GM12878 (cell line): ENCODE data around the gene UBAC2. TPM values are rescaled to one million over a fixed set of nuclear protein-coding genes. Genes with fewer than 3 reads are reported as not detected.
A peak's percentile ranks its signal among the peaks of the same experiment; 100 is the strongest.

ENCODE experiments used
- ATAC-seq: fragments of 200-7000 bp; cut with Tn5 transposase; 3 replicates; pipeline ENCODE4 v1.9.1; 2020; ENCODE audit warnings: mild to moderate bottlenecking, moderate library complexity
- BruUV-seq: library from RNA; stranded (reverse); fragments of 400-500 nt; replicated peaks from 2 replicates; lab custom pipeline; 2021; lab: Mats Ljungman, UMichigan
- CTCF ChIA-PET: fragments of 300-600 bp; sonication (Branson Sonifier 250); formaldehyde crosslinking; extraction: SDS; loops from one replicate; lab custom pipeline; 2021; ENCODE audit warnings: inconsistent platforms; lab: Yijun Ruan, JAX
- POLR2A ChIA-PET: fragments of 350-600 bp; formaldehyde crosslinking; extraction: SDS; loops from one replicate; lab custom pipeline; 2021; ENCODE audit warnings: inconsistent platforms; lab: Charles Lee
- RAD21 ChIA-PET: fragments of 300-600 bp; sonication (Branson Sonifier 250); formaldehyde crosslinking; loops from one replicate; lab custom pipeline; 2023; ENCODE audit warnings: antibody characterized with exemption; ENCODE audit not compliant: unreplicated experiment; lab: Charles Lee
- SMC1A ChIA-PET: fragments of 300-600 bp; sonication (Branson Sonifier 250); formaldehyde crosslinking; loops from one replicate; lab custom pipeline; 2023; ENCODE audit not compliant: unreplicated experiment, uncharacterized antibody; lab: Charles Lee
- DNase-seq: peaks from one replicate; pipeline ENCODE4 v3.0.0-alpha.2; 2011; ENCODE audit warnings: low read depth, low spot score
- FAIRE-seq: peaks from 3 replicates; lab custom pipeline; 2011; peaks lifted over from hg19 to GRCh38; lab: Jason Lieb, UNC
- H2AFZ ChIP-seq: 2 replicates; pipeline ENCODE4 v1.6.0; 2011; ENCODE audit warnings: low read depth, low read length, control low read depth; ENCODE audit not compliant: control insufficient read depth
- H3K27ac ChIP-seq: 2 replicates; pipeline ENCODE4 v1.5.1; 2011; ENCODE audit warnings: control low read depth; ENCODE audit not compliant: control insufficient read depth, insufficient read depth
- H3K27me3 ChIP-seq, 2 experiments: replicated peaks in 1 of 2; 2 replicates each; pipeline versions ENCODE4 v1.6.0 to v1.6.1; 2011; ENCODE audit warnings: low read length in 1 of 2; ENCODE audit not compliant: control insufficient read depth in 2 of 2, insufficient read depth in 2 of 2
- H3K36me3 ChIP-seq, 2 experiments: 2 replicates each; pipeline ENCODE4 v1.5.1; 2011; ENCODE audit warnings: low read length in 1 of 2; ENCODE audit not compliant: control insufficient read depth in 2 of 2, insufficient read depth in 2 of 2
- H3K4me1 ChIP-seq: 2 replicates; pipeline ENCODE4 v1.6.1; 2011; ENCODE audit warnings: mild to moderate bottlenecking, low read length, moderate library complexity, mixed read lengths; ENCODE audit not compliant: control insufficient read depth, insufficient read depth
- H3K4me2 ChIP-seq: 2 replicates; pipeline ENCODE4 v1.6.0; 2011; ENCODE audit warnings: control low read depth; ENCODE audit not compliant: control insufficient read depth, insufficient read depth
- H3K4me3 ChIP-seq: fragments of 200-600 bp; sonication (generic); 2 replicates; pipeline ENCODE4 v1.5.1; 2016
- H3K79me2 ChIP-seq: 2 replicates; pipeline ENCODE4 v1.6.0; 2011; ENCODE audit warnings: low read length; ENCODE audit not compliant: control insufficient read depth, insufficient read depth
- H3K9ac ChIP-seq: 2 replicates; pipeline ENCODE4 v1.8.0; 2011; ENCODE audit warnings: low read length, control low read depth, mixed read lengths; ENCODE audit not compliant: control insufficient read depth, insufficient read depth
- H3K9me3 ChIP-seq: replicated peaks from 3 replicates; pipeline ENCODE4 v1.5.1; 2011; ENCODE audit warnings: mild to moderate bottlenecking, low read length; ENCODE audit not compliant: control insufficient read depth, insufficient read depth
- H4K20me1 ChIP-seq: 2 replicates; pipeline ENCODE4 v1.6.0; 2011; ENCODE audit not compliant: control insufficient read depth, insufficient read depth
- BMI1 ChIP-seq: fragments of 450-650 bp; IDR thresholded peaks from 2 replicates; pipeline ENCODE4 v1.6.1; 2016; ENCODE audit warnings: mild to moderate bottlenecking, moderate library complexity, borderline replicate concordance
- FOXK2 ChIP-seq: fragments of 450-650 bp; IDR thresholded peaks from 2 replicates; pipeline ENCODE4 v1.6.1; 2017; ENCODE audit warnings: mild to moderate bottlenecking, moderate library complexity
- HCFC1 ChIP-seq: fragments of 150-350 bp; IDR thresholded peaks from 2 replicates; pipeline ENCODE4 v1.6.1; 2014; ENCODE audit warnings: low read length
- KLF5 ChIP-seq: fragments of 450-650 bp; IDR thresholded peaks from 2 replicates; pipeline ENCODE4 v1.6.1; 2014; ENCODE audit warnings: mild to moderate bottlenecking; ENCODE audit not compliant: partially characterized antibody
- MAX ChIP-seq: IDR thresholded peaks from 2 replicates; pipeline ENCODE4 v1.6.1; 2012; ENCODE audit warnings: low read depth, low read length, improper control_type of control experiment
- NFIC ChIP-seq: IDR thresholded peaks from 2 replicates; pipeline ENCODE4 v1.6.1; 2012; ENCODE audit warnings: low read depth, mild to moderate bottlenecking, inconsistent platforms, low read length, moderate library complexity
- NKRF ChIP-seq: fragments of 450-650 bp; conservative IDR thresholded peaks from 2 replicates; pipeline ENCODE4 v1.6.1; 2017; ENCODE audit warnings: mild to moderate bottlenecking, moderate library complexity
- NR2C1 ChIP-seq: fragments of 450-650 bp; IDR thresholded peaks from 2 replicates; pipeline ENCODE4 v1.6.1; 2017; ENCODE audit warnings: antibody characterized with exemption, mild to moderate bottlenecking, moderate library complexity
- PBX3 ChIP-seq: IDR thresholded peaks from 2 replicates; pipeline ENCODE4 v1.6.1; 2011; ENCODE audit warnings: mild to moderate bottlenecking, low read depth, low read length, moderate library complexity; ENCODE audit not compliant: insufficient replicate concordance
- PML ChIP-seq: IDR thresholded peaks from 2 replicates; pipeline ENCODE4 v1.6.1; 2012; ENCODE audit warnings: low read length, inconsistent platforms
- RAD21 ChIP-seq: IDR thresholded peaks from 2 replicates; pipeline ENCODE4 v1.6.1; 2011; ENCODE audit warnings: mild to moderate bottlenecking, low read depth, low read length, moderate library complexity; ENCODE audit not compliant: insufficient read depth
- SIX5 ChIP-seq: IDR thresholded peaks from 2 replicates; pipeline ENCODE4 v1.6.1; 2011; ENCODE audit warnings: mild to moderate bottlenecking, low read depth, low read length, moderate library complexity; ENCODE audit not compliant: severe bottlenecking
- USF2 ChIP-seq: IDR thresholded peaks from 2 replicates; pipeline ENCODE4 v1.6.1; 2011; ENCODE audit warnings: low read depth, low read length, improper control_type of control experiment, borderline replicate concordance
- ZNF592 ChIP-seq: fragments of 450-650 bp; IDR thresholded peaks from 2 replicates; pipeline ENCODE4 v1.6.1; 2017; ENCODE audit warnings: mild to moderate bottlenecking, moderate library complexity
- WGBS: methylation state at CpG from one replicate; pipeline ENCODE4 v1.1.6; 2016; ENCODE audit warnings: low lambda C conversion rate; ENCODE audit not compliant: insufficient replicate concordance, insufficient coverage; ENCODE audit errors: missing lambda C conversion rate; 5-methylcytosine and 5-hydroxymethylcytosine counted together
- in situ Hi-C: fragments of 300-500 bp; cut with MboI; formaldehyde crosslinking; loops from 9 replicates; pipeline ENCODE4 v1.14.3; 2018; ENCODE audit warnings: mixed read lengths
- intact Hi-C: fragments of 100-400 bp; cut with micrococcal nuclease; formaldehyde crosslinking; loops from one replicate; pipeline ENCODE4 v1.14.2; 2022; ENCODE audit not compliant: unreplicated experiment
- polyA plus RNA-seq, 11 experiments: library from polyadenylated mRNA; depleted of rRNA in 4 of 11; unstranded in 6 of 11; stranded (reverse) in 5 of 11; fragments of >200 nt; fragmentation: Nextera tagmentation in 4 of 11; fragmentation: Illumina TruSeq in 1 of 11; extraction: Ambion mirVana in 4 of 11; extraction: Trizol in 1 of 11; gene quantifications; 1 replicate in 1 of 11; 2 replicates in 10 of 11; pipeline versions ENCODE4 v1.2.1 to v1.2.3, GENCODE V29; 2011 to 2016; ENCODE audit warnings: inconsistent platforms in 2 of 11, missing spikeins in 2 of 11, low read depth in 1 of 11
- total RNA-seq, 4 experiments: library from RNA; depleted of rRNA in 3 of 4; stranded (reverse); fragments of >200 nt in 3 of 4; fragmentation: Illumina TruSeq in 1 of 4; extraction: Trizol in 1 of 4; gene quantifications; 2 replicates each; pipeline versions ENCODE4 v1.2.1 to v1.2.3, GENCODE V29; 2013 to 2021

UBAC2 gene
- total and polyA plus RNA-seq, 10 of the 15 experiments (the other 5 are each of a cell fraction or from before 2014, with no cell fraction given), result 3.0 to 54.6 (median 17.4) TPM

GRCh38 chr13:99355267-99356011, 154.8 kb downstream of the UBAC2 start:
- H3K4me3 ChIP-seq, result peak overlapping the region; percentile 41
- intact Hi-C loops (loop anchor here (1.0 to 2.0 kb wide), 3 partner anchors 11 to 77 kb away; partner anchors contain the start of gene GPR183), in situ Hi-C loops (no loop called here)
- ChIA-PET POLR2A (interaction anchor here (1.0 to 3.6 kb wide), 8 partner anchors 11 to 48 kb away, joined by 3 to 14 read pairs (median 4); partner anchors contain the start of gene GPR183), SMC1A (interaction anchor here (0.7 to 7.5 kb wide), 30 partner anchors 11 to 179 kb away, joined by 3 to 78 read pairs (median 6); partner anchors contain the start of gene GPR183), RAD21 (interaction anchor here (1.2 to 7.5 kb wide), 13 partner anchors 11 to 85 kb away, joined by 3 to 99 read pairs (median 7); partner anchors contain the start of gene GPR183), CTCF (interaction anchor here (0.9 to 3.9 kb wide), 8 partner anchors 11 to 89 kb away, joined by 3 to 22 read pairs (median 6); no protein-coding TSS in a partner anchor)
- H3K4me1 ChIP-seq, result peaks cover 65% of the 10 kb centered on the region
- no peaks in the 10 kb centered on the region; a peak in 3 of 4 replicates for H3K36me3 ChIP-seq
- peak; percentile 11 for ATAC-seq
- DNase-seq, result no peak
- peak overlapping the region; percentile 83 for H3K4me2 ChIP-seq
- peak overlapping the region; percentile 81 for H3K27ac ChIP-seq
- no peaks in the 10 kb centered on the region for H3K9me3 ChIP-seq
- WGBS, result 45% methylated on average over 17 of the region's 18 CpGs
- BruUV-seq, result no TSS peak
- peaks cover 24% of the 10 kb centered on the region for H3K79me2 ChIP-seq
- H4K20me1 ChIP-seq, result no peaks in the 10 kb centered on the region
- FAIRE-seq, result no peak
- peak overlapping the region; percentile 51 for H3K9ac ChIP-seq
- no peaks in the 10 kb centered on the region for H3K27me3 ChIP-seq
- H2AFZ ChIP-seq, result no peak overlapping the region
- TF ChIP-seq HCFC1, result no peak
- TF ChIP-seq BMI1, result no peak
- TF ChIP-seq NKRF, result no peak
- no peak for TF ChIP-seq SIX5
- TF ChIP-seq PBX3, result no peak
- TF ChIP-seq KLF5, result no peak
- no peak for TF ChIP-seq USF2
- TF ChIP-seq NFIC, result no peak
- TF ChIP-seq FOXK2, result no peak
- TF ChIP-seq MAX, result no peak
- no peak for TF ChIP-seq ZNF592
- TF ChIP-seq NR2C1, result no peak
- TF ChIP-seq RAD21, result no peak
- no peak for TF ChIP-seq PML
